ENCODE measurements around the gene APLNR. TPM values are rescaled to one million over a fixed set of nuclear protein-coding genes. Genes with fewer than 3 reads are reported as not detected.

Gene APLNR
- total and polyA plus RNA-seq, 2 of the 4 experiments (the other 2 are of a cell fraction) = not detected

DNA sequence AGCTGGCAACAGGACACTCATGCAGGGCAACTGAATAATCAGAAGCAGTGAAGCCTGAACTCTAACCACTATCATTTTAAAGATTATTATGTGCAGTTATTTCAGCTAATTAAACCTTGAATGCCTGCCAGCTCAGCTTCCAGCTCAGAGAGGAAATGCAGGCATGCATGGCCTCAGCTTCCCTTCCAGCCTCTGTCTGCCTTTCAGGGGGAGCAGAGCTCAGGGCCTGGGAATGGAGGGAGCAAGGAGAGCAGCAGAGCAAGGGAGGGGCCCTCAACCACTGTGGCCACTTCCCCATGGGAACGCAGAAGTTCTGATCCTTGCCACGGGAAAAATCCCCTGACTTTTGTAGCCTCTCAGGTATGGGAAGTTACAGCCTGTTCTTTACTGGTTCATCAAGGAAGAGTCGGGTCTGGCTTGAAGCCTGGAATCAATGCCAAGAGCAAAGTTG is 32.5 kb upstream of the APLNR start:
- Histone ChIP-seq H3K79me1 (ENCODE audit: low read depth in 1 of 2, low read length in 2 of 2) (no peaks in the 10 kb centered on the region), H3K27ac (ENCODE audit: insufficient read depth, low read length) (no peak overlapping the region), H3K18ac (ENCODE audit: low read depth, low read length) (no peak overlapping the region), H4K8ac (ENCODE audit: low read depth in 2 of 2, low read length in 2 of 2) (no peak overlapping the region), H4K91ac (ENCODE audit: insufficient read depth, low read depth, low read length) (no peak overlapping the region), H3K4ac (ENCODE audit: low read depth, low read length) (no peak overlapping the region), H2BK5ac (ENCODE audit: low read depth, low read length, poor library complexity, severe bottlenecking) (no peak overlapping the region), H3K4me3 (ENCODE audit: insufficient read depth, low read depth, low read length) (no peak overlapping the region), H3K9ac (ENCODE audit: low read depth, low read length) (no peak overlapping the region), H2AFZ (replicated peaks; ENCODE audit: low read length, poor library complexity) (peak overlapping the region; percentile 51), H3K27me3 (ENCODE audit: control insufficient read depth, insufficient read depth, low read length) (no peaks in the 10 kb centered on the region), H2AK5ac (ENCODE audit: low read depth, low read length) (no peak overlapping the region), H2AK9ac (replicated peaks; ENCODE audit: low read depth, low read length, poor library complexity) (no peak overlapping the region), H2BK120ac (ENCODE audit: low read depth, low read length) (no peak overlapping the region), H3K56ac (ENCODE audit: extremely low read depth, insufficient read depth, low read length) (no peak overlapping the region), H2BK15ac (ENCODE audit: low read depth, low read length) (peak overlapping the region; percentile 21; the same call in 1 of the 3 replicates), H4K5ac (ENCODE audit: low read depth, low read length) (no peak overlapping the region), H3K36me3 (ENCODE audit: control insufficient read depth, insufficient read depth, low read length) (no peaks in the 10 kb centered on the region), H3K4me2 (ENCODE audit: low read depth, low read length) (no peak overlapping the region), H3K4me1 (ENCODE audit: control insufficient read depth, insufficient read depth, low read length) (peaks cover under 1% of the 10 kb centered on the region; the same call in 1 of the 2 replicates), H3K9me1 (ENCODE audit: insufficient read depth, low read length) (no peaks in the 10 kb centered on the region), H3K14ac (replicated peaks; ENCODE audit: low read depth, low read length) (no peak overlapping the region), H3K9me3 (ENCODE audit: control insufficient read depth, insufficient read depth, low read length) (peaks cover 3% of the 10 kb centered on the region), H2BK20ac (ENCODE audit: low read depth, low read length) (no peak overlapping the region), H3K23ac (ENCODE audit: low read depth, low read length) (no peak overlapping the region), H4K20me1 (ENCODE audit: insufficient read depth, low read length) (no peaks in the 10 kb centered on the region)
- ATAC-seq (ENCODE audit: low read depth) (no peak), DNase-seq (no peak)
- intact Hi-C loops (cut with micrococcal nuclease) (no loop called here), in situ Hi-C loops (cut with MboI; ENCODE audit: low sequenced_read_pairs) (no loop called here), dilution Hi-C loops (cut with HindIII; ENCODE audit: low sequenced_read_pairs, unreplicated experiment) (no loop called here)
- no peak for TF ChIP-seq SMC3 (IDR thresholded peaks at IDR 0.05; ENCODE audit: low read depth, low read length)
- TF ChIP-seq CEBPB (IDR thresholded peaks at IDR 0.05; ENCODE audit: low read depth, low read length) = no peak
- no peak for TF ChIP-seq MAZ (IDR thresholded peaks at IDR 0.05; ENCODE audit: borderline replicate concordance, low read depth, low read length)
- TF ChIP-seq, protein P1, sequence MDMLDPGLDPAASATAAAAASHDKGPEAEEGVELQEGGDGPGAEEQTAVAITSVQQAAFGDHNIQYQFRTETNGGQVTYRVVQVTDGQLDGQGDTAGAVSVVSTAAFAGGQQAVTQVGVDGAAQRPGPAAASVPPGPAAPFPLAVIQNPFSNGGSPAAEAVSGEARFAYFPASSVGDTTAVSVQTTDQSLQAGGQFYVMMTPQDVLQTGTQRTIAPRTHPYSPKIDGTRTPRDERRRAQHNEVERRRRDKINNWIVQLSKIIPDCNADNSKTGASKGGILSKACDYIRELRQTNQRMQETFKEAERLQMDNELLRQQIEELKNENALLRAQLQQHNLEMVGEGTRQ (IDR thresholded peaks at IDR 0.05; ENCODE audit: low read depth, low read length) = no peak
- no peak for TF ChIP-seq RAD21 (IDR thresholded peaks at IDR 0.05; ENCODE audit: low read length)
- no peak for TF ChIP-seq MXI1 (IDR thresholded peaks at IDR 0.05; ENCODE audit: borderline replicate concordance, low read depth, low read length)
- TF ChIP-seq CHD1 (IDR thresholded peaks at IDR 0.05; ENCODE audit: low read depth, low read length) = no peak
- no peak for TF ChIP-seq MAFK (IDR thresholded peaks at IDR 0.05; ENCODE audit: low read depth, low read length)
- no peak for TF ChIP-seq FOS (IDR thresholded peaks at IDR 0.05; ENCODE audit: low read depth, low read length)
- no peak for TF ChIP-seq POLR2A (IDR thresholded peaks at IDR 0.05; ENCODE audit: low read depth, low read length)
- TF ChIP-seq RCOR1 (IDR thresholded peaks at IDR 0.05; ENCODE audit: insufficient replicate concordance, low read length) = no peak
- TF ChIP-seq, protein P2, sequence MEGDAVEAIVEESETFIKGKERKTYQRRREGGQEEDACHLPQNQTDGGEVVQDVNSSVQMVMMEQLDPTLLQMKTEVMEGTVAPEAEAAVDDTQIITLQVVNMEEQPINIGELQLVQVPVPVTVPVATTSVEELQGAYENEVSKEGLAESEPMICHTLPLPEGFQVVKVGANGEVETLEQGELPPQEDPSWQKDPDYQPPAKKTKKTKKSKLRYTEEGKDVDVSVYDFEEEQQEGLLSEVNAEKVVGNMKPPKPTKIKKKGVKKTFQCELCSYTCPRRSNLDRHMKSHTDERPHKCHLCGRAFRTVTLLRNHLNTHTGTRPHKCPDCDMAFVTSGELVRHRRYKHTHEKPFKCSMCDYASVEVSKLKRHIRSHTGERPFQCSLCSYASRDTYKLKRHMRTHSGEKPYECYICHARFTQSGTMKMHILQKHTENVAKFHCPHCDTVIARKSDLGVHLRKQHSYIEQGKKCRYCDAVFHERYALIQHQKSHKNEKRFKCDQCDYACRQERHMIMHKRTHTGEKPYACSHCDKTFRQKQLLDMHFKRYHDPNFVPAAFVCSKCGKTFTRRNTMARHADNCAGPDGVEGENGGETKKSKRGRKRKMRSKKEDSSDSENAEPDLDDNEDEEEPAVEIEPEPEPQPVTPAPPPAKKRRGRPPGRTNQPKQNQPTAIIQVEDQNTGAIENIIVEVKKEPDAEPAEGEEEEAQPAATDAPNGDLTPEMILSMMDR (conservative IDR thresholded peaks at IDR 0.05; ENCODE audit: low read depth, low read length) = no peak
- TF ChIP-seq RFX5 (IDR thresholded peaks at IDR 0.05; ENCODE audit: low read depth, low read length) = no peak
- ChIA-PET POLR2A (ENCODE audit: unreplicated experiment) (no interaction called here), CTCF (no interaction called here)
- WGBS, 2 experiments (ENCODE audit: extremely low coverage in 2 of 2, insufficient read length in 1 of 2) = no CpG with 5 or more reads among the region's 3 CpGs
- BruUV-seq (replicated peaks) = no TSS peak

Measured in IMR-90 (cell line).